ENCODE measurements around the gene FTO.

Gene FTO

GRCh38 chr16:53944025-53944424 lies 240.1 kb downstream of the FTO start:
- DNase-seq: no peak

- DNase-seq: peak; percentile 53 to 55
These were observed 242.0 kb downstream of the FTO start for GRCh38 chr16:53945996-53946395.

- DNase-seq: peak in 1 of 2 donors; percentile 11
These were observed 242.9 kb downstream of the FTO start for GRCh38 chr16:53946746-53947386.

GRCh38 chr16:53947642-53948041 lies 243.7 kb downstream of the FTO start:
- no peak for DNase-seq

- no peak for DNase-seq
These were observed 244.4 kb downstream of the FTO start for GRCh38 chr16:53948326-53948725.

GRCh38 chr16:53948734-53949430 lies 244.9 kb downstream of the FTO start:
- DNase-seq: no peak

GRCh38 chr16:53949715-53950410 lies 245.9 kb downstream of the FTO start:
- DNase-seq: no peak

GRCh38 chr16:53950677-53951076 lies 246.7 kb downstream of the FTO start:
- DNase-seq: no peak

GRCh38 chr16:53952215-53953208 lies 248.6 kb downstream of the FTO start:
- DNase-seq: peak; percentile 8 to 44

GRCh38 chr16:53953336-53953735 lies 249.4 kb downstream of the FTO start:
- no peak for DNase-seq

- no peak for DNase-seq
These were observed 251.4 kb downstream of the FTO start for GRCh38 chr16:53955221-53955875.

- DNase-seq: no peak
These were observed 254.5 kb downstream of the FTO start for GRCh38 chr16:53958341-53958880.

GRCh38 chr16:53960050-53960812 lies 256.3 kb downstream of the FTO start:
- no peak for DNase-seq

GRCh38 chr16:53960954-53961616 lies 257.1 kb downstream of the FTO start:
- no peak for DNase-seq

GRCh38 chr16:53962041-53962440 lies 258.1 kb downstream of the FTO start:
- no peak for DNase-seq

- DNase-seq: no peak
These were observed 260.3 kb downstream of the FTO start for GRCh38 chr16:53964145-53964790.

GRCh38 chr16:53966821-53967571 lies 263.0 kb downstream of the FTO start:
- DNase-seq: no peak

- no peak for DNase-seq
These were observed 263.6 kb downstream of the FTO start for GRCh38 chr16:53967572-53967971.

- no peak for DNase-seq
These were observed 264.5 kb downstream of the FTO start for GRCh38 chr16:53968454-53968853.
